AG04450 (cell line): ENCODE data around the gene EID2B. TPM values are rescaled to one million over a fixed set of nuclear protein-coding genes. Genes with fewer than 3 reads are reported as not detected.
A peak's percentile ranks its signal among the peaks of the same experiment; 100 is the strongest.

Experiments used
- CTCF ChIA-PET: fragments of 300-600, 350-600 bp; formaldehyde crosslinking; extraction: SDS; loops from one replicate; lab custom pipeline; 2022; ENCODE audit warnings: antibody characterized with exemption, inconsistent platforms; lab: Charles Lee
- POLR2A ChIA-PET: fragments of 350-600 bp; formaldehyde crosslinking; extraction: SDS; loops from one replicate; lab custom pipeline; 2021; ENCODE audit warnings: antibody characterized with exemption, inconsistent platforms; lab: Yijun Ruan, JAX
- DNase-seq: peaks from one replicate; pipeline ENCODE4 v3.0.0-alpha.2; 2011; ENCODE audit warnings: low read depth, low spot score
- H3K27ac ChIP-seq: one replicate; pipeline ENCODE4 v1.5.1; 2012; ENCODE audit warnings: low read depth, low read length, control low read depth
- H3K27me3 ChIP-seq: one replicate; pipeline ENCODE4 v1.6.0; 2012; ENCODE audit warnings: low read length; ENCODE audit not compliant: control insufficient read depth, insufficient read depth
- H3K4me3 ChIP-seq: 2 replicates; pipeline ENCODE4 v1.5.1; 2011; ENCODE audit warnings: mild to moderate bottlenecking, low read depth, low read length, control low read depth
- H3K9me3 ChIP-seq: 2 replicates; pipeline ENCODE4 v1.5.1; 2012; ENCODE audit warnings: low read length; ENCODE audit not compliant: control insufficient read depth, insufficient read depth
- CTCF ChIP-seq: IDR thresholded peaks from 2 replicates; pipeline ENCODE4 v1.5.1; 2011; ENCODE audit warnings: low read depth, low read length, control low read depth, inconsistent platforms
- polyA minus RNA-seq: library from RNA; depleted of rRNA, polyadenylated mRNA; stranded (reverse); fragments of >200 nt; gene quantifications from 2 replicates; pipeline ENCODE4 v1.2.3, GENCODE V29; 2011; rRNA and poly(A)+ RNA removed
- polyA plus RNA-seq: library from polyadenylated mRNA; depleted of rRNA; stranded (reverse); fragments of >200 nt; gene quantifications from 2 replicates; pipeline ENCODE4 v1.2.3, GENCODE V29; 2011; rRNA removed

The EID2B gene
- polyA plus RNA-seq (2.3 and 3.1 TPM in 2 replicates), polyA minus RNA-seq (0.70 and 1.1 TPM in 2 replicates)

GRCh38 chr19:39532233-39533002, at the start of gene EID2B:
Gene EID2B (minus strand): TSS chr19:39532852. CDS start chr19:39532802, 50 bp downstream.
- Histone ChIP-seq H3K4me3 (peak within 1 kb of the TSS; percentile 95), H3K27ac (peak within 1 kb of the TSS; percentile 52), H3K27me3 (no peaks in the 10 kb centered on the region), H3K9me3 (no peaks in the 10 kb centered on the region; the same call in 1 of the 2 replicates)
- ChIA-PET POLR2A (interaction anchor here (0.6 to 1.5 kb wide), 4 partner anchors 52 to 100 kb away, joined by 3 to 10 read pairs (median 4); partner anchors contain the start of genes RPS16 and TIMM50), CTCF (interaction anchor here (0.6 to 3.7 kb wide), 19 partner anchors 8 to 190 kb away, joined by 3 to 32 read pairs (median 5); partner anchors contain the start of genes RPS16, SAMD4B and TIMM50)
- DNase-seq: peak; percentile 95
- TF ChIP-seq CTCF: peak; percentile 98

GRCh38 chr19:39582442-39582841, 49.8 kb upstream of the EID2B start:
- ChIA-PET POLR2A (no interaction called here), CTCF (no interaction called here)
- TF ChIP-seq CTCF: no peak

GRCh38 chr19:39568604-39569003, 36.0 kb upstream of the EID2B start:
- Histone ChIP-seq H3K27ac (no peak overlapping the region), H3K4me3 (no peak overlapping the region), H3K27me3 (peaks cover 2% of the 10 kb centered on the region), H3K9me3 (no peaks in the 10 kb centered on the region)
- POLR2A ChIA-PET: no interaction called here
- DNase-seq: no peak
- no peak for TF ChIP-seq CTCF
- CTCF ChIA-PET: no interaction called here

More at GRCh38 chr19:39582442-39582841, 49.8 kb upstream of the EID2B start:
- no peak for DNase-seq
- no peak overlapping the region for H3K27ac ChIP-seq
- no peaks in the 10 kb centered on the region for H3K9me3 ChIP-seq
- H3K4me3 ChIP-seq: no peak overlapping the region
- no peaks in the 10 kb centered on the region for H3K27me3 ChIP-seq

- POLR2A ChIA-PET: no interaction called here
- peaks cover 2% of the 10 kb centered on the region for H3K27me3 ChIP-seq
- H3K27ac ChIP-seq: no peak overlapping the region
- no peaks in the 10 kb centered on the region for H3K9me3 ChIP-seq
- TF ChIP-seq CTCF: no peak
- CTCF ChIA-PET: interaction anchor here (0.6 kb wide), 1 partner anchor 63 kb away, joined by 3 read pairs; no protein-coding TSS in a partner anchor
- no peak for DNase-seq
- no peak overlapping the region for H3K4me3 ChIP-seq
These were observed 33.4 kb upstream of the EID2B start for GRCh38 chr19:39566064-39566463.

GRCh38 chr19:39563408-39563807, 30.8 kb upstream of the EID2B start:
- no peak for DNase-seq
- no peak overlapping the region for H3K4me3 ChIP-seq
- ChIA-PET CTCF (no interaction called here), POLR2A (no interaction called here)
- H3K27ac ChIP-seq: no peak overlapping the region
- TF ChIP-seq CTCF: no peak
- H3K9me3 ChIP-seq: no peaks in the 10 kb centered on the region
- no peaks in the 10 kb centered on the region for H3K27me3 ChIP-seq
